ENCODE measurements around the gene IFRD1.

GRCh38 chr7:112484671-112485167, 34.5 kb downstream of the IFRD1 start:
- no peak for TF ChIP-seq CTCF (IDR thresholded peaks at IDR 0.05)
- no peak for TF ChIP-seq POLR2A (IDR thresholded peaks at IDR 0.05)
- peak; percentile 38 to 73 (median 50) for TF ChIP-seq POLR2AphosphoS5 (IDR thresholded peaks at IDR 0.05)
- peak in 2 of 4 donors; percentile 16 to 63 for TF ChIP-seq EP300 (IDR thresholded peaks at IDR 0.05)

All from sigmoid colon (tissue), 4 donors.